Aortic smooth muscle cell (primary cell): ENCODE measurements around the gene SCO1. TPM values are rescaled to one million over a fixed set of nuclear protein-coding genes. Genes with fewer than 3 reads are reported as not detected.

Experiments used
- total RNA-seq: library from RNA; depleted of rRNA; stranded (reverse); fragments of >200 nt; gene quantifications from 2 replicates; pipeline ENCODE4 v1.2.3, GENCODE V29; 2014

SCO1 gene
- total RNA-seq, result 26.6 and 27.9 TPM in 2 replicates

DNA sequence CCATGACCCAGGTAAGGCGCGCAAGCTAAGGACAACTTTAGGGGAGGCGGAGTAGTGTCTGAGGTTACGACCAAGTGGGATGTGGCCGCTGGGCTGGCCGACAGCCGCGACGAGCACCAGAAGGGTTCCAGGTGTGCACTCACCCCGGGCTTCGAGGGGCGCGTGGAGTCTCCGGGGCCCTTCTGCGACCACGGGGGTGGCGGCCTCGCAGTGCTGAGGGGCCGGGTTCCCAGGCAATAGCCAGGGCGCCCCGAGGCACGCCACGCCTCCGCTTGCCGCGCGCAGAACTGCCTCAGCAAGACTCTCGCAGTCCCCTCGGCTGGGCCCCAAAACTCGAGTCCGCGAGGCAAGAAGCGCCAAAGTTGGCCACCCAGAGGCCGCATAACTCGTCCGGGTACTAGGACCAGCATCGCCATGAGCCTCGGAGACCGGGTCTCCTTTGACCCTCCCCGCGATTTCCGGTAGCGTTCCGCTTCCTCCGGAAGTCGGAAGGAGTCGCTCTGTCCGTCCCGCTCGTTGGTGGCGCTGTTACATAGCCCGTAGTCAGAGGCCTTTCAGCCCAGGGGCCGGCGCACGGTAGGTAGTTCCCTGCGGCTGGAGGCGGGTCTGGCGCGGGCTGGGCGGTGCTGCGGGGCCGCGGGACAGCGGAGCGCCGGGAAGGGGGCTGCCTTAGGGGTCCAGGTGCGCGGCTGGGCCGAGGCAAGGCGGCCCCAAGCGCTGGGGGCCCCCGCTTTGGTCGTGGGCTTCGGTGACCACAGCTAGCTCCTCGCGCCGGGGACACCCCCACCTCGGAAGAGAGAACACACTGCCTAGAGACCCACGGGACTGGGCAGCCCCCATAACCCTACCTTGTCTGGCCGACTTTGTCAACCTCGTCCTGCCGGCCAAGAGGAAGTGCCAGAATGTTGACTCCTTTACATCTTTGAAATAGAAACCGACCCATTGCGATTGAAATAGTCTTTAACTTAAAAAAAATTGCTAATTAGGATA, at the start of gene SCO1, which contains the start of gene ADPRM:
Gene SCO1, minus strand, starts transcription at position 442 of the 990 bp plus-strand sequence. Its CDS starts 26 bp downstream, at position 416.
Gene ADPRM, plus strand, starts transcription at position 503 of the 990 bp plus-strand sequence. CDS start 7,333 bp downstream, outside the sequence.

GRCh38 chr17:10729334-10730193, 32.2 kb upstream of the SCO1 start, which contains the start of gene TMEM220:
Gene TMEM220, minus strand, starts transcription at chr17:10730023. Its CDS starts 172 bp downstream, at chr17:10729851.

DNA sequence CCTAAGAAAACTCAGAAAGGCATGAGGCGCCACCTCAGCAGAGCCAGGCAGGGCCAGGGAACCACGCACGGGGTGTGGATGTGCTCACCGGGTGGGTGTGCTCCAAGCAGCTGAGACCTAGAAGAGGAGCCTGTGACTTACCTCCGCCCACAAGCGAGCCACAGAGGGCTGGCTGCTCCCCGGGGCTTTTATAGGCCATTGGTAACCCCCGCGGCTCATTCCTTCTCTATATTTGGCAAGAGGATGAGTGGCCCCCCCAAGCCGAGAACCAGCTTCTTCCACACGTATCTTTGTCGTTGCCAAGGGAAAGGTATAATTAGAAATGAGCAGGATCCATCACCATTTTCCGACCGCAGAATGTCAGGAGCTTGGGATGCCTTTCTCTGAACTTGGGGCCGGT, 40.2 kb downstream of the SCO1 start, which contains the start of gene MYH3:
Gene MYH3, minus strand, starts transcription at position 162 of the 400 bp plus-strand sequence. CDS start 2,245 bp downstream, outside the sequence.

Other genes starting within 250 kb of the SCO1 start
- not detected in 2 replicates for gene MYH4, start 228.0 kb downstream of the SCO1 start, total RNA-seq
- gene MYH1, start 179.0 kb downstream of the SCO1 start, total RNA-seq, result not detected in 2 replicates
- not detected in 2 replicates for gene MYH2, start 147.9 kb downstream of the SCO1 start, total RNA-seq
- 0.56 and 1.5 TPM in 2 replicates for gene MYH3, start 40.2 kb downstream of the SCO1 start, total RNA-seq
- gene ADPRM, start 61 bp upstream of the SCO1 start, total RNA-seq, result 14.3 and 14.8 TPM in 2 replicates
- 3.6 and 5.1 TPM in 2 replicates for gene TMEM220, start 32.5 kb upstream of the SCO1 start, total RNA-seq
- gene TMEM238L, start 106.6 kb upstream of the SCO1 start, total RNA-seq, result not detected in 2 replicates
- gene PIRT, start 140.6 kb upstream of the SCO1 start, total RNA-seq, result not detected in 2 replicates